RWPE1 (cell line): ENCODE data around the gene FOCAD.

Source experiments
- CTCF ChIA-PET: fragments of 350-600 bp; sonication (Branson Sonifier 250); formaldehyde crosslinking; extraction: SDS; loops from one replicate; lab custom pipeline; 2021; lab: Yijun Ruan, JAX
- POLR2A ChIA-PET: fragments of 400-600 bp; formaldehyde crosslinking; extraction: SDS; loops from one replicate; lab custom pipeline; 2020; ENCODE audit warnings: antibody characterized with exemption; ENCODE audit not compliant: low non-redundant PET; lab: Yijun Ruan, JAX
- DNase-seq: peaks from one replicate; pipeline ENCODE4 v3.0.0; 2012; ENCODE audit warnings: low spot score
- H3K27ac ChIP-seq: fragments of 450-650 bp; 2 replicates; pipeline ENCODE4 v1.5.1; 2017
- CTCF ChIP-seq: fragments of 450-650 bp; conservative IDR thresholded peaks from 2 replicates; pipeline ENCODE4 v1.5.1; 2017; ENCODE audit warnings: low read depth, mild to moderate bottlenecking

The FOCAD gene

DNA sequence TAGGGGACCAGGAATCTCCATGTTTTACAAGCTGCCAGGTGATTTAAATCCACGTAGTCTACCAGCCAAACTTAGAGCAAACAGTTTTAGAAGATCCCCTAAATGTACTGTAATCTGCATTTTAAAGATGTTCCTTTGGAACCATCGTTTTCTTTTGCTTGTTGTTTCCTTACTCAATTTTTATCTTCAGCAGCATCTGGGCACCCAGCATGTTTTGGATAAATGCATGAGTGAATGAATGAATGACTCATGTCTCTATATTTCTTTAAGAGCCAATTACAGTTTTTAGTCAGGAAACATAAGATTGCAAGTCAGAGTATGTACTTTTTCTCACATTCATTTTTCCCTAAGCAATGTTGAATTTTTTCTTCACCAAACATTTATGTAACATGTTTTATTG lies 224.4 kb downstream of the FOCAD start:
- ChIA-PET CTCF (no interaction called here), POLR2A (no interaction called here)
- DNase-seq: no peak
- no peak overlapping the region for H3K27ac ChIP-seq
- TF ChIP-seq CTCF: no peak

- DNase-seq: no peak
- H3K27ac ChIP-seq: no peak overlapping the region
- TF ChIP-seq CTCF: no peak
- ChIA-PET CTCF (interaction anchor here (0.6 kb wide), 1 partner anchor 763 kb away, joined by 3 read pairs; no protein-coding TSS in a partner anchor), POLR2A (no interaction called here)
Measured at GRCh38 chr9:20914556-20914955, 230.5 kb downstream of the FOCAD start.

DNA sequence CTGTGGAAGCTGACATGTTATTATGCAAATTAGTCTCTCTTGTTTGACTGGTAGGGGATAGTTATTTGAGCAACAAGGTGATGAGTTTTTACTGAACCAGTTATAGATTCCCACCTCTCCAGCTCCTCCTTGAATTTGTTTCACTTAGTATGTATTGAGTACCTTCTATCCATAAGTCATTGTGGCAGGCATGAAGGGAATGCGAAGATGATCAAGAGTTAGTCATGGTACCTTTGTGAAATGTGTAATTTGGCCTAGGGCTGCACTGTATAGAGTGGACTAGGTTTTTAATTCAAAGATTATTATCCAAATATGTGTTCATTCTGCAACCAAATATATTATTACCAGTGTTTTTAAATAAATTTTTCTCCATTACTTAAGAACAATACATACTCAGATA lies 237.3 kb downstream of the FOCAD start:
- ChIA-PET POLR2A (no interaction called here), CTCF (interaction anchor here (0.7 kb wide), 1 partner anchor 278 kb away, joined by 3 read pairs; no protein-coding TSS in a partner anchor)
- peak; percentile 70 for DNase-seq
- H3K27ac ChIP-seq: no peak overlapping the region
- TF ChIP-seq CTCF: no peak

GRCh38 chr9:20925256-20926045 lies 241.4 kb downstream of the FOCAD start:
- no peak overlapping the region for H3K27ac ChIP-seq
- CTCF ChIA-PET: interaction anchor here (0.6 kb wide), 2 partner anchors 22 to 569 kb away, joined by 3 read pairs; no protein-coding TSS in a partner anchor
- no peak for TF ChIP-seq CTCF
- DNase-seq: no peak
- POLR2A ChIA-PET: interaction anchor here (0.5 kb wide), 1 partner anchor 14 kb away, joined by 4 read pairs; no protein-coding TSS in a partner anchor

DNA sequence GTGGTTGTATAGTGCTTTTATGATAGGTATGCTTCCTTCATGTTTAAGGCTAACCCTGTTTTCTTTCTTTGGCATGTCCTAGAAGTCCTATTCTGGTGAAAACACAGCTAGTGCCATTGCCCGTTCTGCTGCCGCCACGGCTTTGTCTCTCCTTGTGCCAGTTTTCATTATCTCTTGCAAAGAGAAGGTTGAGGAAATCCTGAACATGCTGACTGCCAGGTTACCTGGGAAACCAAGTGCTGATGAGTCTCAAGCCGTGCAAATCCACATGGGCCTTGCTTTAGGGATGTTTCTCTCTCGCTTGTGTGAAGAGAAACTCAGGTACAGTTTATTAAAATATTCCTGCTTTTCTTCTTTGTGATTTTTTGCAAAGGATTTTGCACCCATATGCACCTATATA lies 245.2 kb downstream of the FOCAD start:
- DNase-seq: no peak
- no peak for TF ChIP-seq CTCF
- no peak overlapping the region for H3K27ac ChIP-seq
- CTCF ChIA-PET: no interaction called here
- POLR2A ChIA-PET: no interaction called here

- TF ChIP-seq CTCF: no peak
- DNase-seq: no peak
- no peak overlapping the region for H3K27ac ChIP-seq
- POLR2A ChIA-PET: no interaction called here
- CTCF ChIA-PET: interaction anchor here (1.6 kb wide), 1 partner anchor 10 kb away, joined by 6 read pairs; no protein-coding TSS in a partner anchor
Measured at GRCh38 chr9:20930836-20931235, 246.8 kb downstream of the FOCAD start.
